ENCODE results near the gene PDE4D.

PDE4D gene

GRCh38 chr5:59525957-59526356, 367.6 kb downstream of the PDE4D start:
- no peak for TF ChIP-seq CTCF (conservative IDR thresholded peaks at IDR 0.05; ENCODE audit: control insufficient read depth, insufficient read depth, low read depth, low read length)
- H3K4me3 ChIP-seq (ENCODE audit: control insufficient read depth, low read depth, low read length): no peak overlapping the region
- peak; percentile 76 for DNase-seq (ENCODE audit: low read depth)

DNA sequence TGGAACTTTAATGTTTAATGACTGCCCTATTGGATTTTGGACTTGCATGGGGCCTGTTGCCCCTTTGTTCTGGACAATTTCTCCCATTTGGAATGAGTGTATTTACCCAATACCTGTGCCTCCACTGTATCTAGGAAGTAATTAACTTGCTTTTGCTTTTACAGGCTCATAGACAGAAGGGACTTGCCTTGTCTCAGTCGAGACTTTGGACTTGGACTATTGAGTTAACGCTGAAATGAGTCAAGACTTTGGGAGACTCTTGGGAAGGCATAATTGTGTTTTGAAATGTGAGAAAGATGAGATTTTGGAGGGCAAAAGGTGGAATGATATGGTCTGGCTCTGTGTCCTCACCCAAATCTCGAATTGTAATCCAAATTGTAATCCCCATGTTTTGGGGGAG, 368.2 kb downstream of the PDE4D start:
- H3K4me3 ChIP-seq (ENCODE audit: control insufficient read depth, low read depth, low read length): no peak overlapping the region
- TF ChIP-seq CTCF (conservative IDR thresholded peaks at IDR 0.05; ENCODE audit: control insufficient read depth, insufficient read depth, low read depth, low read length): no peak
- no peak for DNase-seq (ENCODE audit: low read depth)

- no peak overlapping the region for H3K4me3 ChIP-seq (ENCODE audit: control insufficient read depth, low read depth, low read length)
- TF ChIP-seq CTCF (conservative IDR thresholded peaks at IDR 0.05; ENCODE audit: control insufficient read depth, insufficient read depth, low read depth, low read length): no peak
- DNase-seq (ENCODE audit: low read depth): no peak
Observed at GRCh38 chr5:59522201-59522831, 371.2 kb downstream of the PDE4D start.

- TF ChIP-seq CTCF (conservative IDR thresholded peaks at IDR 0.05; ENCODE audit: control insufficient read depth, insufficient read depth, low read depth, low read length): no peak
- no peak for DNase-seq (ENCODE audit: low read depth)
- no peak overlapping the region for H3K4me3 ChIP-seq (ENCODE audit: control insufficient read depth, low read depth, low read length)
Observed at GRCh38 chr5:59521476-59521875, 372.1 kb downstream of the PDE4D start.

DNA sequence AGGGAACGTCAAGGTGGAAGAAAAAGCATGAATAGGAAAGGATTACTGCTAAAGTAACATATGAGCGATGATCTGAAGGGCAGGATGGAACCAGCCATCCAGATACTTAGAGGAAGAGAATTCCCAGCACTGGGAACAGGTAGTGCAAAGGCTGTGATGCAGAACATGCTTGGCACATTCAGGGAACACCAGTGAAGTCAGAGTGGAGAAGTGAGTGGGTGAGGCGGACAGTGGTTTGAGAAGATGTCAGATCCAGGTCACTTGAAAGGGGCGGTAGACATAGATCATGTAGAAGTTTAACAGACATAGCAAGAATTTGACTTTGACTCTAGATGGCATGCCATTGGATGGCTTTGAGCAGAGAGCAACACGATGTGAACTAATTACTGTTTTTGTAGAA, 374.2 kb downstream of the PDE4D start:
- TF ChIP-seq CTCF (conservative IDR thresholded peaks at IDR 0.05; ENCODE audit: control insufficient read depth, insufficient read depth, low read depth, low read length): no peak
- DNase-seq (ENCODE audit: low read depth): peak; percentile 12
- no peak overlapping the region for H3K4me3 ChIP-seq (ENCODE audit: control insufficient read depth, low read depth, low read length)

DNA sequence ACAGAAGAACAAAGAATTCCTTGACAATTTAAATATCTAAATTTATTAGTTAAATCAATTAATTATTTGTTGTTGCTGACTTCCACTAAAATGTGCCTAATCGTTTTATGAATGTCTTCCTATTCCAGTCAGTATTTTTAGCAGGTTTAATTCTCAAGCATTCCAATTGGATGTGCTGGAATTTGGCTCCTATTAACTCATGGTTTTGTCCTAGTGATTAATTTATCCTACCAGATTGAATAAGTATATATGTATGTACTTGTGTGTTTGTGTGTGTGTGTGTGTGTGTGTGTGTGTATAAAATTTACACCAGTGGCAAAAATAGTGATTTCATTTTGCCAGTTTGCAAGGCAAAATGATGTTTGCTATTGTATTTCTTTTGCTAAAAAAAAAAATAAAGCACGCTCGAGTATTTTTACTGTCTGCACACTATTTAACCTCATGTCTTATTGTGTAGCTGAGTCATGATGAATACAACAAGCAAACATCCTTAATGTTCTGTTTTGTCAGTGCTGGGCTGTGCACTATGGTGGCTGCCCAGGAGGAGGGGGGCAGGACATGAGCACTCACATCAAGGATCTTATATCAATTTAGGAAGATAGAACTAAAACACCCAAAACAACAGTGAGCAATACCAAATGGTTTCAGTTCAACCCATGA, 375.5 kb downstream of the PDE4D start:
- peak; percentile 87 for DNase-seq (ENCODE audit: low read depth)
- TF ChIP-seq CTCF (conservative IDR thresholded peaks at IDR 0.05; ENCODE audit: control insufficient read depth, insufficient read depth, low read depth, low read length): no peak
- no peak overlapping the region for H3K4me3 ChIP-seq (ENCODE audit: control insufficient read depth, low read depth, low read length)
